HepG2 (cell line): ENCODE measurements around the gene ITGA2. TPM values are rescaled to one million over a fixed set of nuclear protein-coding genes. Genes with fewer than 3 reads are reported as not detected.
A peak's percentile ranks its signal among the peaks of the same experiment; 100 is the strongest.

Experiments
- ARID4A ChIP-seq: sonication (generic); formaldehyde crosslinking; IDR thresholded peaks from 2 replicates; pipeline ENCODE4 v1.5.0; 2020; ENCODE audit warnings: mild to moderate bottlenecking, missing genetic modification reagents, borderline replicate concordance
- ASH2L ChIP-seq: fragments of 300-600, 200-600 bp; sonication (generic); IDR thresholded peaks from 2 replicates; pipeline ENCODE4 v1.7.0; 2017; ENCODE audit warnings: low read depth, mild to moderate bottlenecking, moderate library complexity, mixed read lengths, low read length; ENCODE audit not compliant: insufficient read length
- ATAD3A ChIP-seq: sonication (generic); formaldehyde crosslinking; IDR thresholded peaks from 2 replicates; pipeline ENCODE4 v1.4.0; 2020; ENCODE audit warnings: missing genetic modification reagents
- CBFB ChIP-seq: sonication (generic); formaldehyde crosslinking; IDR thresholded peaks from 2 replicates; pipeline ENCODE4 v1.4.0; 2020; ENCODE audit warnings: missing genetic modification reagents
- CSRNP1 ChIP-seq: sonication (generic); formaldehyde crosslinking; IDR thresholded peaks from 2 replicates; pipeline ENCODE4 v1.8.1; 2023; ENCODE audit warnings: mild to moderate bottlenecking, missing genetic modification reagents
- ELF3 ChIP-seq: IDR thresholded peaks from 2 replicates; pipeline ENCODE4 v1.6.1; 2016; ENCODE audit warnings: missing genetic modification reagents, missing compliant biosample characterization
- NCOA2 ChIP-seq: sonication (generic); formaldehyde crosslinking; IDR thresholded peaks from 2 replicates; pipeline ENCODE4 v1.8.0; 2022; ENCODE audit warnings: inconsistent platforms
- NFYC ChIP-seq: IDR thresholded peaks from 2 replicates; pipeline ENCODE4 v1.6.1; 2016; ENCODE audit warnings: missing genetic modification reagents, missing compliant biosample characterization
- NONO ChIP-seq, 2 experiments: fragments of 450-650 bp in 1 of 2; sonication (generic) in 1 of 2; formaldehyde crosslinking in 1 of 2; IDR thresholded peaks in 1 of 2; conservative IDR thresholded peaks in 1 of 2; 2 replicates each; pipeline versions ENCODE4 v1.6.1 to v1.8.0; 2017 to 2022; ENCODE audit warnings: mild to moderate bottlenecking in 1 of 2, missing genetic modification reagents in 1 of 2, moderate library complexity in 1 of 2
- NR0B2 ChIP-seq: sonication (generic); formaldehyde crosslinking; IDR thresholded peaks from 2 replicates; pipeline ENCODE4 v1.4.0; 2020; ENCODE audit warnings: mild to moderate bottlenecking, missing genetic modification reagents
- REXO4 ChIP-seq: sonication (generic); formaldehyde crosslinking; IDR thresholded peaks from 2 replicates; pipeline ENCODE4 v1.8.0; 2022; ENCODE audit warnings: missing genetic modification reagents, mild to moderate bottlenecking, borderline replicate concordance
- SOX6 ChIP-seq, 2 experiments: fragments of 450-650 bp in 1 of 2; sonication (generic) in 1 of 2; formaldehyde crosslinking in 1 of 2; IDR thresholded peaks; 2 replicates each; pipeline versions ENCODE4 v1.4.0 to v1.6.1; 2017 to 2020; ENCODE audit warnings: antibody characterized with exemption in 1 of 2, mild to moderate bottlenecking in 1 of 2, missing genetic modification reagents in 1 of 2
- SUZ12 ChIP-seq: fragments of 150-350 bp; IDR thresholded peaks from 2 replicates; pipeline ENCODE4 v1.6.1; 2014; ENCODE audit warnings: low read depth, low read length
- ZBTB3 ChIP-seq: sonication (generic); formaldehyde crosslinking; IDR thresholded peaks from 2 replicates; pipeline ENCODE4 v1.4.0; 2020; ENCODE audit warnings: low read depth, mild to moderate bottlenecking, moderate library complexity, missing genetic modification reagents, borderline replicate concordance
- ZNF276 ChIP-seq: sonication (generic); formaldehyde crosslinking; IDR thresholded peaks from 2 replicates; pipeline ENCODE4 v1.4.0; 2020; ENCODE audit warnings: mild to moderate bottlenecking, low read depth, missing genetic modification reagents
- ZNF292 ChIP-seq: sonication (generic); formaldehyde crosslinking; IDR thresholded peaks from 2 replicates; pipeline ENCODE4 v1.8.1; 2022; ENCODE audit warnings: mild to moderate bottlenecking, low read depth, missing genetic modification reagents, borderline replicate concordance
- ZNF468 ChIP-seq: sonication (generic); formaldehyde crosslinking; IDR thresholded peaks from 2 replicates; pipeline ENCODE4 v1.8.0; 2022; ENCODE audit warnings: mild to moderate bottlenecking, moderate library complexity, missing genetic modification reagents
- ZNF597 ChIP-seq: sonication (generic); formaldehyde crosslinking; IDR thresholded peaks from 2 replicates; pipeline ENCODE4 v1.5.0; 2020; ENCODE audit warnings: missing genetic modification reagents
- ZNF703 ChIP-seq: sonication (generic); formaldehyde crosslinking; IDR thresholded peaks from 2 replicates; pipeline ENCODE4 v1.5.1; 2020; ENCODE audit warnings: missing genetic modification reagents, mild to moderate bottlenecking, moderate library complexity, borderline replicate concordance
- ZNF878 ChIP-seq: sonication (generic); formaldehyde crosslinking; IDR thresholded peaks from 2 replicates; pipeline ENCODE4 v1.8.1; 2023; ENCODE audit warnings: mild to moderate bottlenecking, missing genetic modification reagents, moderate library complexity
- polyA plus RNA-seq, 8 experiments: library from polyadenylated mRNA; depleted of rRNA in 3 of 8; stranded (reverse) in 7 of 8; unstranded in 1 of 8; fragments of >200 nt; fragmentation: Illumina TruSeq in 4 of 8; extraction: Trizol in 4 of 8; gene quantifications; 2 replicates each; pipeline versions ENCODE4 v1.2.1 to v1.2.3, GENCODE V29; 2011 to 2016; ENCODE audit warnings: low read depth in 4 of 8, missing spikeins in 1 of 8, mixed read lengths in 1 of 8; ENCODE audit not compliant: insufficient read depth in 1 of 8
- total RNA-seq, 5 experiments: library from RNA; depleted of rRNA; stranded (reverse); fragments of >200 nt; fragmentation: Illumina TruSeq; extraction: Trizol; gene quantifications; 2 replicates each; pipeline ENCODE4 v1.2.3, GENCODE V29; 2016; ENCODE audit warnings: low read depth in 1 of 5

ITGA2 gene
- total and polyA plus RNA-seq, 2 of the 13 experiments (the other 11 are each of a cell fraction or from before 2014, with no cell fraction given): 15.8 to 58.3 TPM

GRCh38 chr5:53112909-53113308 lies 123.8 kb downstream of the ITGA2 start (continued):
- TF ChIP-seq ARID4A (CRISPR knock-in tag) (no peak), CBFB (CRISPR knock-in tag) (no peak), ZNF703 (CRISPR knock-in tag) (no peak), SUZ12 (no peak), ASH2L (peak; percentile 35), ZNF597 (CRISPR knock-in tag) (no peak), NCOA2 (0 out of 2 replicates have a peak, but pooled peaks have one; percentile 23), ATAD3A (CRISPR knock-in tag) (no peak), ZNF292 (CRISPR knock-in tag) (peak; percentile 40; the same call in 1 of the 2 replicates), ZNF878 (CRISPR knock-in tag) (no peak), ELF3 (CRISPR knock-in tag) (0 out of 2 replicates have a peak, but pooled peaks have one; percentile 35), ZNF468 (CRISPR knock-in tag) (no peak), SOX6 (IDR thresholded peaks at IDR 0.05) (no peak), SOX6 (CRISPR knock-in tag; IDR thresholded peaks at IDR 0.05) (peak; percentile 48; the same call in 1 of the 2 replicates), REXO4 (CRISPR knock-in tag) (no peak), NONO (IDR thresholded peaks at IDR 0.05) (no peak), NONO (CRISPR knock-in tag; conservative IDR thresholded peaks at IDR 0.05) (no peak), ZBTB3 (CRISPR knock-in tag) (peak; percentile 96; the same call in 1 of the 2 replicates), NFYC (peak; percentile 19; the same call in 1 of the 2 replicates), ZNF276 (CRISPR knock-in tag) (no peak), CSRNP1 (CRISPR knock-in tag) (no peak), NR0B2 (CRISPR knock-in tag) (no peak)
